Skin epidermis (tissue), 12 donors: Measurements from ENCODE around the gene ZIC2.

Experiments
- H3K27ac ChIP-seq, 21 experiments: fragments of 200-600 bp; sonication (generic) in 11 of 21; one replicate each; pipeline ENCODE4 v1.5.0; 2020; ENCODE audit warnings: mild to moderate bottlenecking in 3 of 21, inconsistent platforms in 2 of 21, moderate library complexity in 2 of 21
- H3K4me3 ChIP-seq, 7 experiments: fragments of 200-600 bp; sonication (generic) in 2 of 7; one replicate each; pipeline ENCODE4 v1.5.0; 2020; ENCODE audit warnings: inconsistent platforms in 2 of 7, mild to moderate bottlenecking in 2 of 7, moderate library complexity in 1 of 7

ZIC2 gene

GRCh38 chr13:99958406-99959126 lies 23.0 kb upstream of the ZIC2 start:
- Histone ChIP-seq H3K27ac (no peak overlapping the region), H3K4me3 (no peak overlapping the region)

DNA sequence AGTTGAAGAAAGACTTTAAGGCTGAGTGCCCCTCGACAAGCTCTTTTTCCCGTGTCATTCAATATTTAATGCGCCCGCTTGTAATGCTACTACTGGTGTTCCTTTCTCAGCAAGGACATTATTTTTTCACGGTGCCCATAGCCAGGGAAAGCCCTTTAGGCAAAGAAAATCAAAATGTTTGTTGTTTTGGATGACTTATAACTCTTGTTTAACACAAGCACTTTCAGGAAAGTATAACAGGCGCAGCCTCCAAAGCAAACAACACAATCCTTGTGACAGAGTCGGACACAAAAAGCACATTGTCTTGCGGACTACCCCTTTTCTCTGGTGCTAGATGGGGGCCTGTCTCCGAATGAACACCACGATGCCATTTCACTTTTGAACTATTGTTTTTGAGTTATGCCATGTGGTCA lies 22.5 kb upstream of the ZIC2 start:
- Histone ChIP-seq H3K4me3 (no peak overlapping the region), H3K27ac (no peak overlapping the region)

DNA sequence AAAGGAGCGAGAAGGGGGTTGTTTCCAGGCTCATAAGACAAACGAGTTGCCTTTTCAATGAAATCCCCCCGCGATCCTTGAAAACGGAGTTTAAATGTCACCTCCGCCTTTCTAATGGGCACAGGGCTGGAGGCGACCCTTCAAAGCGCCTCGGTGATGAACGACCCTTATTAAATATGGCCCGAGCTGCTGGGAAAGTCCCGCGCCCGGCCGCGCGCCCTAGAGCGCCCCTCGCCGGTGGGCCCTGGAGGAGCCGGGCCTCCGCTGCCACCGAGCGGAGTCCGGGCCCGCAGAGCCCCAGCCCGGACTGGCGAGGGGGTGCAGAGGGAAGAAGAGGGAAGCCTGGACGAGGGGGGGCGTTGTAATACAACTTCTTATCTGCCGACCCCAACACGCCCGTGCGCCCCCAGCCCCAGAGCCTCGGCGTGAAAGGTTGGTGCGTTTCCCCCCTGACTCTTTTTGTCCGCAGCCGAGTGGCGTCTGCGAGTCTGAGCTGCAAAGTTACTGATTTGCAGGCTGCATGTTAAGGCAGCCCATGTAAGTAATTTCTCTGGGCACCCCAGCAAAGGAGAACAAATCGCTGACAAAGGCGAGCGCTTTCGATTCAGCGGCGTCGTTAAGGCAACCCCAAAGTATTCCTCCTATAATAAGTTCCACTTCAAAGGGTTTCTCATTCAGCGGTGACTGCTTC lies 21.9 kb upstream of the ZIC2 start:
- no peak overlapping the region for H3K4me3 ChIP-seq
- no peak overlapping the region for H3K27ac ChIP-seq

DNA sequence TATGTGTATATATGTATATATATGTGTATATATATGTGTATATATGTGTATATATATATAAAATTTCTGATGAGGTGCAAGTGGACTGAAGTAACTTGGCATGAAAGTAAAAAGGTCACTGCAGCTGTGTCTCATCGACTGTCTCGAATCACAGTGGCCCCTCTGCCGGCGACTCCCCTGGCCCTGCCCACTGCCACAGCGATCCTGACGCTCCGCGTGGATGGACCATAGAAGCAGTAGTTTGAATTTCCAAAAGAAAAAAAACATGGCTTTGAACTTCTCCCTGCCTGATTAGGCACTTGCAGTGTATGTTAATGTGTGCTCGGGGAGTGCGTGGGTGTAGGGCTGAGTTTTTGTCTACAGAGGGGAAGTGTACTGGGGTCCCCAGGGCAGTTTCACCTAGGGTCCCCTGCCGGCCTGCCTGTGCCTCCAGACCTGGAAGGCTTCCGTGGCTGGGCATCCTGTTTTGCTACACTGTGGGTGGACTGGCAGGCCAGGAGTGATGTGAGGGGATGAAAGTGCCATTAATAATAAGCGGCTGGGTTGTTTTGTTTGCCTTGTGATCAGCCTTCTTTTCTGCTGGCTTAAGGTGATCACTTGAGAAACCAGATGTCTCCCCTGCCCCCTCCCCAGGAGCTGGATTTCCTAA lies 20.8 kb upstream of the ZIC2 start:
- Histone ChIP-seq H3K27ac (no peak overlapping the region), H3K4me3 (no peak overlapping the region)

DNA sequence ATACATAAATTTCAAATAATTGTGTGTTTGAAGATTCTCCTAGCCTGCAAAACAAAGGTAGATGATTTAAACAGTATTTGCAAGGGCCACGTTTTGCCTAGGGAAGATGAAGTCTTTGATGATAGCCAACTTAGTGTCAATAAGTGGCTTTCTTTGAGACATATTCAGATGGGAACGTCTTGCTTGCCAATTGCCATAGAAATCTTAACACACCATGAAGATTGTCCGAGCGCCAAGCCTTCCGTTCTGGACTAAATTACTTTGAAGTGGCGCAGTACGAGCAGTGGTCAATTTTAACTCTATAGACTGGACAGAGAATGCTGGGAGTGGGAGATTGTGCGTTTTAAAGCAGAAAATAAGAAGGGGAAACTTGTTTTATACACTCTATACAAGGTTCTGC lies 19.9 kb upstream of the ZIC2 start:
- Histone ChIP-seq H3K27ac (no peak overlapping the region), H3K4me3 (no peak overlapping the region)

GRCh38 chr13:99962242-99962641 lies 19.3 kb upstream of the ZIC2 start:
- Histone ChIP-seq H3K27ac (no peak overlapping the region), H3K4me3 (no peak overlapping the region)

DNA sequence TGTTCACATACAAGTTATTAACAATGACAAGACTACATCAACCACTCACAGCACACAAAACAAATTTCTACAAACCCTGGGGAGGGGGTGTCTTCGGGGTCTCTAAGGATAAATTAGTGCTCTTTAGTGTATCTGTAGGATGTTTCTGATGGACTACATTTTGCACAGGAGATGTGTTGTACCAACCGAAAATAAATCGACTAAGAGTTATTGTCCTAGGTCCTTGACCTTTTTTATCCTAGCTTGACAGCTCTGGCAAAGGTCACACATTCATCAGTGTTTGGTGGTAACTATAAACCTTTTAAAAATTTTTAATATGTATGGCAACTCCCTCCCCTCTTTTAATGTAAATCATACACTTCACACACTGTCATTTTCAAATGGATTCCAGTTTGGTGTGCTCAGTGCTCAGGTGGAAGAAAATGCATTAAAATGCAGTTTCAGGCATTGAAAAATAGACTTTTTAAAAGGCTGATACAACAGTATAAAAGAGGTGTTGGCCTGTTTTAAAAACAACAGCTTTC lies 17.7 kb upstream of the ZIC2 start:
- H3K27ac ChIP-seq = no peak overlapping the region
- H3K4me3 ChIP-seq = no peak overlapping the region

DNA sequence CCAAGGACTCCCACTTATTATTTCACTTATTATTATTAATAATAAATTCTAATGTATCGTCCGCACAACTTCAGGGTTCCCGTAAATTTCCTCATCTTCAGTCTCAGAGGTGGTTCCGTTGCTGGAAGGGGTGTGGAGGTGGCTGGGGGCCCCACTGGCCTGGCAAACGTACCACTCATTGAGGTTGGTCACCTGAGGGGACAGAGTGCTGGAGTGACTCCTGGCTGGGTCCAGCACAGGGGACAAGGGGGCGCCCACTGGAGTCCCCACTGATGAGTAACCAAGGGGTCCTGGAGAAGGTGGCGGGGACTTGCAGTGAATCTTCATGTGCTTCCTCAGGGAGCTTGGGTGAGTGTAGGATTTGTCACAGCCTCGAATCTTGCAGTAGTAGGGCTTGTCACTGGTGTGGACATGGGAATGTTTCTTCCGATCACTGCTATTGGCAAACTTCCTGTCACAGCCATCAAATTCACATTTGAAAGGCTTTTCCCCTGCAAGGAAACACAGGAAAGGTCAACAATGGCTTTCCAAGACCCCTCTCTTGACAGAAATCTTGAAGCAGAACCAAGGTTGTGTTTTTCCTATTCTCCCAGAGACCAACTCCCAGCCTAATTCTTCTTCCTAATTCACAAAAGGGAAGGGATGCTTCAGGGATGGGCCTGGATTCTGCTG lies 16.1 kb upstream of the ZIC2 start:
- H3K4me3 ChIP-seq = no peak overlapping the region
- no peak overlapping the region for H3K27ac ChIP-seq

GRCh38 chr13:99966064-99966805 lies 15.3 kb upstream of the ZIC2 start:
- Histone ChIP-seq H3K27ac (no peak overlapping the region), H3K4me3 (no peak overlapping the region)

DNA sequence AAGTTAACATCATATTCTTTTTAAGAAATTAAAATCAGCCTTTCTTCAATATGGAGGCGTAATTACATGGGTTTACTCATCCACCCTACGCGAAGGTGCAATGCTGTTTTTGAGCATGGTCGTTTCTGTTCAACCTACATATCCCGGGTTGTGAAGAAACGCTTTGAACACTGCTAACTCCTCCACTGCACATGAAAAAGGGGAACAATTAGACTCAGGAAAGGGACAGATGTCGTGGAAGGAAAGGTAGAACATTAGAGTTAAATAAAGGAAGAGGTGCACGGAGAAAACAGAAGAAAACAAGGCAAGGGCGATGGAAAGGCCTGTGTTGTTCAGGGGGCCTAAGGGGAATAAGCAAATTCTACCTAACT lies 14.1 kb upstream of the ZIC2 start:
- Histone ChIP-seq H3K4me3 (no peak overlapping the region), H3K27ac (no peak overlapping the region)

DNA sequence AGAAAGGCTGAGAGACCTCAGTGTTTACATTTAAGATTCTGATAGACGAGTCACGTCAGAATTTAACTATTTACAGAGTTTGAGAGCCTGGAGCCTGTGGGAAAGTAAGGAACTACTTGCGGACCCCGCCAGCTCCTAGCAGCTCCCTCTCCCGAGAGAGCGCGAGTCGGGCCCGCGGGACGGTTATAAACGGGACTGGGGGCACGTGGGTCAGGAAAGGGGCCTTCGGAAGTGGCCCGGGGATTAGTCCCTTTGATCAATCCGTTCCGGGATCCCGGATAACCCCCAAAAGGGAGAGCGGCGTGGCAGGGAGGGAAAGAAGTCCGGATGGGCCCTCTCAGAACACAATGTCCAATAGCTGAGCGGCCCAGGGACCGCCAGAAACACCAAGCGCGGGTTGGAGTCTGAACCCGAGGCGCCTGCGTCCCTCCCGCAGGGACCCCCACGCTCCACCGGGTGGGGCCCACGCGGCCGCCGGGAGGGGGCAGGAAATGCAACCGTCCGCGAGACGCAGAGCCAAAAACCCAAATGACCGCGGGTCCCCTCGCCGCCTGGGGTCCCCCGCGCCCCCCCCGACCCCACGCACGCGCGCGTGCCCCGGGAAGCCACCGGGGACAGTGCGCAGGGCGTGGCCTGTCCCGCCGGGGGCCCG lies 13.6 kb upstream of the ZIC2 start:
- peak overlapping the region in 4 of 7 experiments; percentile 0 to 27 (median 14) for H3K4me3 ChIP-seq
- H3K27ac ChIP-seq = no peak overlapping the region

DNA sequence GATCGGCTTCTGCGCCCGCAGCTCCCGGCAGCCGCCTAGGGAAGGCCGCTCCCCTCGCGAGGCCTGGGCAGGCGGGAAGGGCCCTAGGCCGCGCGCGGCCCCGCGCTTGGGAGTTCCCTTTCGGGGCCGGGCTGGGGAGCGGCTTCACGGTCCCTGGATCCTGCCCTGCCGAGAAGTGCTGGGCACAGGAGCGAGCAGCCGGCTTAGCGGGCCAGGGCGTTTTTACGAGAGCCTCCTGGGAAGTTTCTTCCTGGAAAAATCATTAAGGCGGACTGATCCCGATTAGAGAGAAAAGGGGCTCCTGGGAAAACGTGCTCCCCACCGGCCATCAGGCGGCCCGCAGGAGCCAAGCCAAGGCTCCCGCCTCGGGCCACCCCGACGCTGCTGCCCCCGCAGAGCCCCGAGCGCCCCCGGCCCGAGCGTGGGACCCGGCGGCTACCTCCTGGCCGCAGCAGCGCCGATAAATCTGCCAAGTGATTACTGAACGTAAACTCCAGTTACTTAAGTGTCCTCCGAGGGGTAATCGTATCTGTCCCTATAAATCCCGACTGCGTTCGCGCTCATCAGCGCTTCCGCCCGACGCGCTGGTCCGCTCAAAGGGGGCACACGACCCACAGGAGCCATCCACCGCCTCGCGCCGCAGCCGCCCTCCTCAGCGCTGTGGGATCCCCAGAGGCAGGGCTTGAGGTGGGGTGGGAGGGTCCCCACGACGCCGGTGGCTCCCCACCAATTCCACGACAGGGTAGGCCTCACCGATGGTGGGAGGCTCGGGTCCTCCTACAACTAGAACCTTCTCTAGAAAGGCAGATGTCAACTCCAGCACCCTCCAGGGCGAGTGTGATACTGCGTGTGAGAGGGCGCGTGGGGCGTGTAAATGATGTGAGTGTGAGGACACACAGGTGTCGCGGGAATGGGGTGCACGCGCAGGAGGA lies 12.8 kb upstream of the ZIC2 start:
- peak overlapping the region in 4 of 7 experiments; percentile 0 to 27 (median 14) for H3K4me3 ChIP-seq
- H3K27ac ChIP-seq = no peak overlapping the region

- Histone ChIP-seq H3K4me3 (peak overlapping the region in 2 of 7 experiments; percentile 23 to 35), H3K27ac (no peak overlapping the region)
Observed at GRCh38 chr13:99969453-99969918, 12.1 kb upstream of the ZIC2 start.

DNA sequence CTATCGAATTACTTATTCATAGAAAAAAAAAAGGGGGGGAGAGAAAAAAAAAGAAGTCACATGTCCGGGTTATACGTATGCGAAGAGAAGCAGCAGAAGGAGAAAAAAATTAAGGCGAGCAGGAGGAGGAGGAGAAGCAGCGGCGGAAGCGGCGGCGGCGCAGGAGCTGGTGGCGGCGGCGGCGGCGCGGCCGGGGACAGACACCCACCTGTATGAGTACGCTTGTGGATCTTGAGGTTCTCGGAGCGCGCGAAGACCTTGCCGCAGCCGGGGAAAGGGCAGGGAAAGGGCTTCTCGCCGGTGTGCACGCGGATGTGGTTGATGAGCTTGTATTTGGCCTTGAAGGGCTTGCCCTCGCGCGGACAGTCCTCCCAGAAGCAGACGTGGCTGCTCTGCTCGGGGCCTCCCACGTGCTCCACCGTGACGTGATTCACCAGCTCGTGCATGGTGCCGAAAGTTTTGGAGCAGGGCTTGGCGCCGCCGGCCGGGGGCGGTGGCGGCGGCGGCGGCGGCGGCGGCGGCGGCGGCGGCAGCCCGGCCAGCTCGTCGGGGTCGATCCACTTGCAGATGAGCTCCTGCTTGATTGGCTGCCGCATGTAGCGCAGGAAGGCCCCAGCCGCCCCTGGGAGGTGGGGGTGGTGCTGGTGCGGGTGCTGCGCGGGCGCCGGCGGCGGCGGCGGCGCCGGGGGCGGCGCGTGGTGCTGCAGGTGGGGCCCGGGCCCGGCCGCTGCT lies 11.5 kb upstream of the ZIC2 start:
- H3K4me3 ChIP-seq = peak overlapping the region in 3 of 7 experiments; percentile 8 to 41 (median 24)
- H3K27ac ChIP-seq = no peak overlapping the region

DNA sequence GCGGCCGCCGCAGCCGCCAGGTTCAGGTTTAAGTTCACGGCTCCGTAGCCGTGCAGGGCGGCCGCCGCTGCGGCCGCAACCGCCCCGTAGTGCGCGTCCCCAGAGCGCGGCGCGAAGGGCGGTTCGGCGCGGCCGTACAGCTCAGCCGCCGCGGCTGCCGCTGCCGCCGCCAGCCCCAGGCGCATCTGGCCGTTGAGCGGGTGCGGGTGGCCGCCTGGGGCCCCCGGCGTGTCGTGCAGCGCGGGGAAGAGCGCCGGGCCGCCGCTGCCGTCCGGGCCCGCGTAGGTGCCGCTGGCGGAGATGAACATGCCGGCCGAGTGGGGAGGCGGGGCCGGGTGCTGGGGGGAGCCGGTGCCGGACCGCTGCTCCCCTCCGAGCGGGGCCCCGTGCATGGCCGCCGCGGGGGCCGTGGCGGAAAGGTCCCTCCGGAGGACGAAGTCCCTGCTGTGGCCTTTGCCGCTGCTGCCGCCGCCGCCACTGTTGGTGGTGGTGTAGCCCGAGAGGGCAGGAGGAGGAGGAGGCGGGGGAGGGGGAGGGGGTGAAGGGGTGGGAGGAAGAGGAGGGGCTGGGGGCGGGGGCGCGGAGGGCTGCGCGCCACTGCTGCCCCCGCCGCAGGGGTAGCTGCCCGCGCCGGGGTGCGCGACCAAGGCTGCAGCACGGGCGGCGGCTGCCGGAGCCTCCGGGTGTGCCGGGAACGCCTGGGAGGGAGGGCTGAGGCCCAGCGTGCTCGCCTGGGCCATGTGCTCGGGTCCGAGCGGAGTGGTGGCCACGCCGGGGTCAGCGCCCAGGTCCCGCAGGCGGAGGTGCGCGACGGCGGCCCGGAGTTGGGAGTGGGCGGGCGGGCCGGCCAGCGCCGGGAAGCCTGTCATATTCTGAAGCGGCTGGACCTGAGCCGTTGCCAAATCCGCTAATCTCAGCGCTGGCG lies 10.7 kb upstream of the ZIC2 start:
- H3K27ac ChIP-seq = no peak overlapping the region
- H3K4me3 ChIP-seq = peak overlapping the region in 4 of 7 experiments; percentile 13 to 41 (median 24)

- no peak within 1 kb of the TSS for H3K27ac ChIP-seq
- H3K4me3 ChIP-seq = peak within 1 kb of the TSS in 4 of 7 experiments; percentile 13 to 41 (median 24)
Observed at GRCh38 chr13:99971576-99972189, 9.9 kb upstream of the ZIC2 start, which contains the start of gene ZIC5. ZIC5 (minus strand) TSS chr13:99971767; CDS start chr13:99971603, 164 bp downstream.
